ENCODE results near the gene NDUFB6. TPM values are rescaled to one million over a fixed set of nuclear protein-coding genes. Genes with fewer than 3 reads are reported as not detected.

NDUFB6 gene
- total and polyA plus RNA-seq, 10 of the 15 experiments (the other 5 are each of a cell fraction or from before 2014, with no cell fraction given): 26.3 to 269 (median 61.4) TPM

- no peaks in the 10 kb centered on the region for H3K36me3 ChIP-seq (ENCODE audit: control insufficient read depth in 2 of 2, insufficient read depth in 2 of 2, low read length in 1 of 2)
- TF ChIP-seq E2F8 (IDR thresholded peaks at IDR 0.05; ENCODE audit: low read depth, partially characterized antibody) (no peak), EGR1 (IDR thresholded peaks at IDR 0.05; ENCODE audit: borderline replicate concordance in 1 of 2, low read depth in 2 of 2, low read length in 2 of 2) (no peak), NKRF (conservative IDR thresholded peaks at IDR 0.05) (no peak), CHD4 (IDR thresholded peaks at IDR 0.05) (no peak), RUNX3 (IDR thresholded peaks at IDR 0.05; ENCODE audit: low read length) (no peak)
- ChIA-PET SMC1A (ENCODE audit: uncharacterized antibody, unreplicated experiment) (interaction anchor here (0.6 to 7.5 kb wide), 18 partner anchors 8 to 394 kb away, joined by 3 to 285 read pairs (median 6); partner anchors contain the start of genes ACO1 and NDUFB6), POLR2A (interaction anchor here (2.0 kb wide), 1 partner anchor 202 kb away, joined by 7 read pairs; no protein-coding TSS in a partner anchor), CTCF (interaction anchor here (0.7 to 10.0 kb wide), 47 partner anchors 8 to 655 kb away, joined by 3 to 597 read pairs (median 5); partner anchors contain the start of genes ACO1, NDUFB6 and RIGI), RAD21 (ENCODE audit: unreplicated experiment) (interaction anchor here (0.7 to 12.1 kb wide), 8 partner anchors 9 to 393 kb away, joined by 3 to 368 read pairs (median 4); partner anchors contain the start of genes ACO1 and RIGI)
- intact Hi-C loops (cut with micrococcal nuclease; ENCODE audit: unreplicated experiment): loop anchor here (1.0 kb wide), 1 partner anchor 388 kb away; no protein-coding TSS in a partner anchor
- in situ Hi-C loops (cut with MboI): no loop called here
- WGBS (ENCODE audit: insufficient coverage, insufficient replicate concordance, low lambda C conversion rate, missing lambda C conversion rate): 13% methylated on average over 3 of the region's 3 CpGs
- no peak overlapping the region for H2AFZ ChIP-seq (ENCODE audit: control insufficient read depth, low read depth, low read length)
- FAIRE-seq (no peak), ATAC-seq (no peak), DNase-seq (ENCODE audit: low read depth, low spot score) (no peak)
- H3K27ac ChIP-seq (ENCODE audit: control insufficient read depth, insufficient read depth): no peak overlapping the region
- H3K9me3 ChIP-seq (replicated peaks; ENCODE audit: control insufficient read depth, insufficient read depth, low read length): no peaks in the 10 kb centered on the region
- no peak overlapping the region for H3K9ac ChIP-seq (ENCODE audit: control insufficient read depth, insufficient read depth, low read length)
- H3K27me3 ChIP-seq (replicated peaks in 1 of 2; ENCODE audit: control insufficient read depth in 2 of 2, insufficient read depth in 2 of 2, low read length in 1 of 2): no peaks in the 10 kb centered on the region
- H3K79me2 ChIP-seq (ENCODE audit: control insufficient read depth, insufficient read depth, low read length): no peaks in the 10 kb centered on the region
- no peak overlapping the region for H3K4me2 ChIP-seq (ENCODE audit: control insufficient read depth, insufficient read depth)
- peaks cover 4% of the 10 kb centered on the region; the same call in 1 of the 2 replicates for H3K4me1 ChIP-seq (ENCODE audit: control insufficient read depth, insufficient read depth, low read length)
- no TSS peak for BruUV-seq (replicated peaks)
- H3K4me3 ChIP-seq: no peak overlapping the region
- H4K20me1 ChIP-seq (ENCODE audit: control insufficient read depth, insufficient read depth): no peaks in the 10 kb centered on the region
These were observed 7.8 kb upstream of the NDUFB6 start for GRCh38 chr9:32580631-32581300.

Measured in GM12878 (cell line).